PC-9 (cell line): Measurements from ENCODE around the gene FILIP1. TPM values are rescaled to one million over a fixed set of nuclear protein-coding genes. Genes with fewer than 3 reads are reported as not detected.

Source experiments
- BruUV-seq: library from RNA; stranded (reverse); fragments of 400-500 nt; replicated peaks from 2 replicates; lab custom pipeline; 2021; lab: Mats Ljungman, UMichigan
- CTCF ChIA-PET: fragments of 300-600 bp; sonication (Branson Sonifier 250); formaldehyde crosslinking; loops from one replicate; lab custom pipeline; 2022; ENCODE audit warnings: antibody characterized with exemption; lab: Charles Lee
- POLR2A ChIA-PET: fragments of 300-600 bp; sonication (Branson Sonifier 250); formaldehyde crosslinking; loops from one replicate; lab custom pipeline; 2022; ENCODE audit warnings: antibody characterized with exemption; ENCODE audit not compliant: unreplicated experiment; lab: Charles Lee
- DNase-seq, 2 experiments: peaks; one replicate each; pipeline versions ENCODE4 v3.0.0 to v3.0.0-alpha.2; 2015 to 2022; ENCODE audit warnings: mixed read lengths in 1 of 2
- H2AFZ ChIP-seq: fragments of 200-600 bp; sonication (generic); 2 replicates; pipeline ENCODE4 v1.8.1; 2017; ENCODE audit warnings: antibody characterized with exemption
- H3F3A ChIP-seq: fragments of 200-600 bp; sonication (generic); 2 replicates; pipeline ENCODE4 v1.8.1; 2017; ENCODE audit warnings: antibody characterized with exemption, mild to moderate bottlenecking, low read depth; ENCODE audit not compliant: insufficient read depth
- H3K27ac ChIP-seq: fragments of 200-600 bp; sonication (generic); 2 replicates; pipeline ENCODE4 v1.6.1; 2016; ENCODE audit warnings: mixed run types
- H3K27me3 ChIP-seq: fragments of 200-600 bp; sonication (generic); 2 replicates; pipeline ENCODE4 v1.6.1; 2016; ENCODE audit warnings: low read depth, mixed run types; ENCODE audit not compliant: insufficient read depth
- H3K36me3 ChIP-seq: fragments of 200-600 bp; sonication (generic); 2 replicates; pipeline ENCODE4 v1.6.1; 2016; ENCODE audit warnings: low read depth, mixed run types
- H3K4me1 ChIP-seq: fragments of 200-600 bp; sonication (generic); replicated peaks from 2 replicates; pipeline ENCODE4 v1.6.1; 2016; ENCODE audit warnings: mixed run types; ENCODE audit not compliant: insufficient read depth
- H3K4me2 ChIP-seq: fragments of 200-600 bp; sonication (generic); 2 replicates; pipeline ENCODE4 v1.6.1; 2017; ENCODE audit warnings: mixed run types
- H3K4me3 ChIP-seq: fragments of 200-600 bp; sonication (generic); 2 replicates; pipeline ENCODE4 v1.6.1; 2016; ENCODE audit warnings: mixed run types
- H3K79me2 ChIP-seq: fragments of 200-600 bp; sonication (generic); 2 replicates; pipeline ENCODE4 v1.6.1; 2017; ENCODE audit warnings: low read depth, mixed run types
- H3K9me2 ChIP-seq: fragments of 200-600 bp; sonication (generic); 2 replicates; pipeline ENCODE4 v1.8.1; 2017; ENCODE audit warnings: mild to moderate bottlenecking; ENCODE audit not compliant: insufficient read depth
- H3K9me3 ChIP-seq: fragments of 200-600 bp; sonication (generic); 2 replicates; pipeline ENCODE4 v1.8.1; 2016; ENCODE audit warnings: low read depth; ENCODE audit not compliant: insufficient read depth
- H4K20me1 ChIP-seq: fragments of 200-600 bp; sonication (generic); 2 replicates; pipeline ENCODE4 v1.8.1; 2017; ENCODE audit not compliant: insufficient read depth
- CTCF ChIP-seq: fragments of 200-600 bp; sonication (generic); conservative IDR thresholded peaks from 2 replicates; pipeline ENCODE4 v1.6.1; 2017; ENCODE audit warnings: mixed run types, antibody characterized with exemption, mild to moderate bottlenecking, moderate library complexity
- EZH2 ChIP-seq: fragments of 200-600 bp; sonication (generic); IDR thresholded peaks from 2 replicates; pipeline ENCODE4 v1.8.0; 2017; ENCODE audit warnings: antibody characterized with exemption, low read depth
- intact Hi-C: fragments of 100-400 bp; cut with micrococcal nuclease; formaldehyde crosslinking; loops from one replicate; pipeline ENCODE4 v1.10.0; 2022; ENCODE audit not compliant: unreplicated experiment
- total RNA-seq: library from RNA; stranded (reverse); gene quantifications from 2 replicates; pipeline ENCODE4 v1.2.3, GENCODE V29; 2021

FILIP1 gene
- total RNA-seq, 1 experiment from 2014 or later: 0.15 TPM

- intact Hi-C loops: no loop called here
Observed at GRCh38 chr6:75370011-75370410, 123.6 kb downstream of the FILIP1 start.

GRCh38 chr6:75368864-75369402 lies 124.7 kb downstream of the FILIP1 start:
- Histone ChIP-seq H3K4me2 (no peak overlapping the region), H3K9me3 (no peaks in the 10 kb centered on the region), H3F3A (no peaks in the 10 kb centered on the region; the same call in 1 of the 2 replicates), H3K4me1 (no peaks in the 10 kb centered on the region), H3K9me2 (no peaks in the 10 kb centered on the region), H3K36me3 (no peaks in the 10 kb centered on the region), H3K27me3 (no peaks in the 10 kb centered on the region), H4K20me1 (no peaks in the 10 kb centered on the region; the same call in 1 of the 2 replicates), H3K79me2 (no peaks in the 10 kb centered on the region), H2AFZ (no peak overlapping the region), H3K4me3 (no peak overlapping the region), H3K27ac (no peak overlapping the region)
- ChIA-PET POLR2A (interaction anchor here (0.6 kb wide), 1 partner anchor 177 kb away, joined by 16 read pairs; no protein-coding TSS in a partner anchor), CTCF (interaction anchor here (0.7 kb wide), 1 partner anchor 158 kb away, joined by 3 read pairs; no protein-coding TSS in a partner anchor)
- no TSS peak for BruUV-seq
- no peak for DNase-seq
- intact Hi-C loops: loop anchor here (1.0 kb wide), 1 partner anchor 157 kb away; no protein-coding TSS in a partner anchor
- TF ChIP-seq EZH2 (no peak), CTCF (no peak)

More at GRCh38 chr6:75370011-75370410, 123.6 kb downstream of the FILIP1 start:
- no TSS peak for BruUV-seq
- Histone ChIP-seq H3F3A (no peaks in the 10 kb centered on the region), H3K9me2 (no peaks in the 10 kb centered on the region), H3K27ac (no peak overlapping the region), H3K4me1 (no peaks in the 10 kb centered on the region), H3K79me2 (no peaks in the 10 kb centered on the region), H4K20me1 (no peaks in the 10 kb centered on the region; the same call in 1 of the 2 replicates), H3K27me3 (no peaks in the 10 kb centered on the region), H3K4me2 (no peak overlapping the region), H3K9me3 (no peaks in the 10 kb centered on the region), H3K4me3 (no peak overlapping the region), H2AFZ (no peak overlapping the region), H3K36me3 (no peaks in the 10 kb centered on the region)
- TF ChIP-seq EZH2: no peak
- TF ChIP-seq CTCF: no peak
- CTCF ChIA-PET: no interaction called here
- POLR2A ChIA-PET: no interaction called here
- no peak for DNase-seq

- Histone ChIP-seq H3K9me3 (peaks cover 3% of the 10 kb centered on the region; the same call in 1 of the 2 replicates), H3K4me2 (no peak overlapping the region), H3F3A (peaks cover 3% of the 10 kb centered on the region; the same call in 1 of the 2 replicates), H3K36me3 (no peaks in the 10 kb centered on the region), H3K4me3 (no peak overlapping the region), H2AFZ (no peak overlapping the region), H3K79me2 (no peaks in the 10 kb centered on the region), H3K27me3 (no peaks in the 10 kb centered on the region), H4K20me1 (no peaks in the 10 kb centered on the region; the same call in 1 of the 2 replicates), H3K27ac (no peak overlapping the region), H3K4me1 (no peaks in the 10 kb centered on the region), H3K9me2 (no peaks in the 10 kb centered on the region)
- TF ChIP-seq CTCF (peak; percentile 38; the same call in 1 of the 2 replicates), EZH2 (no peak)
- no TSS peak for BruUV-seq
- ChIA-PET CTCF (interaction anchor here (0.7 kb wide), 1 partner anchor 159 kb away, joined by 3 read pairs; no protein-coding TSS in a partner anchor), POLR2A (interaction anchor here (0.6 kb wide), 1 partner anchor 178 kb away, joined by 16 read pairs; no protein-coding TSS in a partner anchor)
- peak in 1 of 2 experiments; percentile 24 for DNase-seq
- intact Hi-C loops: loop anchor here (1.0 kb wide), 1 partner anchor 158 kb away; no protein-coding TSS in a partner anchor
Observed at GRCh38 chr6:75368151-75368779, 125.3 kb downstream of the FILIP1 start.
